ENCODE measurements around the gene PTGER1.
A peak's percentile ranks its signal among the peaks of the same experiment; 100 is the strongest.
"Not testable (repeated sequence)": the region's sequence is repeated elsewhere in the genome, so short reads cannot be mapped to it uniquely, and the experiment has no call there.

The PTGER1 gene

DNA sequence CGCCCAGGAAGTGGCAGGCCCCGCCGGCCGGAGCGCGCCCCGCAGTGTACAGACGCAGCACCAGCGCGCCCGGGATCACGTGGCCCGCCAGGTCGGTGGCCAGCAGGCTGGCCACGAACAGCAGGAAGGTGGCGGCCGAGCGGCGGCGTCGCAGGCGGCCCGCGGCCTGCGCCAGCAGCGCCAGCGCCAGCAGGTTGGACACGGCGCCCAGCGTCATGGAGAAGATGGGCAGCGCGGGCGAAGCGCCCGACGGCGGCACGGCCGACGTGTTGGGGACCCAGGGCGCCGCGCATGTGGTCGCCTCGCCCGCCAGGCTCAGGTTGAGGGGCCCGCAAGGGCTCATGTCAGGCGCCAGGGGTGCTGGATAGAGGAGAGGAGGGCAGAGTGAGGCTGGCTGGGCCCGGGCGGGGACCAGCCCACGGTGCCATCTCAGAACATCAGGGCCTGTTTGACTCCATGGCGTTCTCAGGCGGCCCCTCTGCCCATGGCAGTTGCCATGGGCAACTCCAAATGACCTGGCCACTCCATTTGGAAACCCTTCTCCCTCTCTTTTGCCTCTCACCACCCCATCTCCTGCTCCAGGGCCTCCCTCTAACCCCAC lies 1.1 kb downstream of the PTGER1 start:
- DNase-seq (ENCODE audit: low spot score): no peak

- DNase-seq (ENCODE audit: low spot score): no peak
Measured at GRCh38 chr19:14473073-14473977, 1.8 kb downstream of the PTGER1 start.

DNA sequence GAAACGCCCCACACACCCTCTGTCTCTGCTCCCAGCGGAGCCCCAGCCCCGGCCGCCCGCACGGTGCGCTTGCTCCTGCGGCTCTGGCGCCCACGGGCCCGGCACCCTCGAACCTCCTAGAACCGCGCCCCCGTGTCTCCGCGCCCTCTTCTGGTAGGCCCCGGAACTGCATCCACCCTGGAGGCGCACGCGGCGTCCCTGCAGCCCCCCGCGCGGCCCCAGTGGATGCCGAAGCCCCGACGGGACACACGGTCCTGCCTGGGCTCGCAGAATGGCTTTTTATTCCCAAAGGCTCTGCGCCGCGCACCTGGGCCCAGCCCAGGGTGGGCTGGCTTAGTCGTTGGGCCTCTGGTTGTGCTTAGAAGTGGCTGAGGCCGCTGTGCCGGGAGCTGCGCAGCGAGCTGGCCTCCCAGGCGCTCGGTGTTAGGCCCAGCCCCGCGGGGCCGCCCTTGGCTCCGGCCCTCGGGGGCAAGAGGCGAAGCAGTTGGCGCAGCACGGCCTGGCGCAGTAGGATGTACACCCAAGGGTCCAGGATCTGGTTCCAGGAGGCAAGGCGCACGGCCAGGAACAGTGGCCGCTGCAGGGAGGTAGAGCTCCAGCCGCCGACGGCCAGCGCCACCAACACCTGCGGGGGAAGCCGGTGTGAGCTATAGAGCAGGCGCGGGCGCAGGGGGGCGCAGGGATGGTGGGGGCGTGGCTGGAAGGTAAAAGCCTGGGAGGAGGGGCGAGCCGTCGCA lies 2.8 kb downstream of the PTGER1 start:
- peak; percentile 75 for DNase-seq (ENCODE audit: low spot score)

- no peak for DNase-seq (ENCODE audit: low spot score)
Measured at GRCh38 chr19:14471436-14472187, 3.5 kb downstream of the PTGER1 start.

DNA sequence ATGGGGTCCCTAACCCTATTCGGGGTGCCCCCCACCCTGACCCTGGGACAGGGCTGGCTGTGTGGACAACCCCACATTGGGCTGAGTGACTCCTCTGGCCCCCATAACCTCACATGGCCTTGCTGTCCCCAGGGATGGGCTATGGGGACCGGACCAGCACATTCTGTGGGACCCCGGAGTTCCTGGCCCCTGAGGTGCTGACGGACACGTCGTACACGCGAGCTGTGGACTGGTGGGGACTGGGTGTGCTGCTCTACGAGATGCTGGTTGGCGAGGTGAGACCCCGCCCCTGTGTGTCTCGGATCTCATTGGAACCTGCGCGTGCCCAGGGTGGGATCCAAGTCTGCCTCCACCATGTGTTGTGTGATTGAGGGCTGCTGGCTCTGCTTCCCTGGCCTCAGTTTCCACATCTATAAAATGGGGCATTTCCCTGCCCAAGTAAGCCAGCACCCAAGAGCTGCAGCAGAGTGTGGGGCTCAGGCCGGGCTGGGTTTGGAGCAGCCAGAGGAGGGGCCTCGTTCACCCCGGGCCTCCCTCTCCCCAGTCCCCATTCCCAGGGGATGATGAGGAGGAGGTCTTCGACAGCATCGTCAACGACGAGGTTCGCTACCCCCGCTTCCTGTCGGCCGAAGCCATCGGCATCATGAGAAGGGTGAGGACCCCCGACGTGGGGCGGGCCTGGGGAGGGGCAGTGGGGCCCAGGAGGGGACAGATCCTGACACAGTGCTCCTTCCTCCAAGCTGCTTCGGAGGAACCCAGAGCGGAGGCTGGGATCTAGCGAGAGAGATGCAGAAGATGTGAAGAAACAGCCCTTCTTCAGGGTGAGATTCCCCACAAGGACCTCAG lies 4.9 kb downstream of the PTGER1 start:
- DNase-seq (ENCODE audit: low spot score): no peak

DNA sequence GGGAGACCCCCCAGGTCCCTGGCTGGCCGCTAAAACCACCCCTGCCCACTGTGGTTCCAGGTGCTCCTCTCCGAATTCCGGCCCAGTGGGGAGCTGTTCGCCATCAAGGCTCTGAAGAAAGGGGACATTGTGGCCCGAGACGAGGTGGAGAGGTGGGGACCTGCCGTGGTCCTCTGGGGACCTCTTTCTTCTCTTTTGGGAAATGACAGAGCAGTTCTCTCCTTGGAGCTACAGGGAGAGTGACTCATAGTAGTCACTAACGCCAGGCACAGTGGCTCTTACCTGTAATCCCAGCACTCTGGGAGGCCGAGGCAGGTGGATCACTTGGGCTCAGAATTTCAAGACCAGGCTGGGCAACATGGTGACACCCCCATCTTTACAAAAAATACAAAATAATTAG lies 7.3 kb downstream of the PTGER1 start:
- DNase-seq (ENCODE audit: low spot score): no peak

DNA sequence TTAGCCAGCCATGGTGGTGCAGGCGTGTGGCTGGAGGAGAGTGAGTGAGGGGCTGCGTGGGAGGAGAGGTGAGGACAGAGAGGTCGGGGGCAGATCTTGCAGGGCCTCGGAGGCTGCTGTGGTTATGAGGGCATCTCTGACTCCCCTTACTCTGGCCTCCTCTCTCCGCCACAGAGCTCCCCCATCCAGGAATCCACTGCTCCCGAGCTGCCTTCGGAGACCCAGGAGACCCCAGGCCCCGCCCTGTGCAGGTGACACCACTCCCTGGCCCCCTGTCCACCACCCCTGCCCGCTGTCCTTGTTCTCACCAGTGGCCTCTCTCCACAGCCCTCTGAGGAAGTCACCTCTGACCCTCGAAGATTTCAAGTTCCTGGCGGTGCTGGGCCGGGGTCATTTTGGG lies 7.8 kb downstream of the PTGER1 start:
- DNase-seq (ENCODE audit: low spot score): no peak

GRCh38 chr19:14463747-14464146 lies 11.4 kb downstream of the PTGER1 start:
- no peak for DNase-seq (ENCODE audit: low spot score)

DNA sequence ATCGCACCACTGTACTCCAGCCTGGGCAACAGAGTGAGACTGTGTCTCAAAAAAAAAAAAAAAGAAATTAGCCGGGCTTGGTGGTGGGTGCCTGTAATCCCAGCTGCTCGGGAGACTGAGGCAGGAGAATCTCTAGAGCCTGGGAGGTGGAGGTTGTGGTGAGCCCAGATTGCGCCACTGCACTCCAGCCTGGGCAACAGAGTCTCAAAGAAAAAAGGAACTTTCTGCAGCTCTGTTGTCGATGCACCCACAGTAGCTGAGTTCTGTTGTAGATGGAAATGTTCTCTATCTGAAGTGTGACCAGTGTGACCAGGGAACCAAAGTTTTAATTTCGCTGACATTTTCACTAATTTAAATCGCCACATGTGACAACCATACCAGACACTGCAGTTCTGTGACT lies 12.8 kb downstream of the PTGER1 start:
- DNase-seq (ENCODE audit: low spot score): not testable (repeated sequence)

GRCh38 chr19:14460935-14461334 lies 14.2 kb downstream of the PTGER1 start:
- no peak for DNase-seq (ENCODE audit: low spot score)

DNA sequence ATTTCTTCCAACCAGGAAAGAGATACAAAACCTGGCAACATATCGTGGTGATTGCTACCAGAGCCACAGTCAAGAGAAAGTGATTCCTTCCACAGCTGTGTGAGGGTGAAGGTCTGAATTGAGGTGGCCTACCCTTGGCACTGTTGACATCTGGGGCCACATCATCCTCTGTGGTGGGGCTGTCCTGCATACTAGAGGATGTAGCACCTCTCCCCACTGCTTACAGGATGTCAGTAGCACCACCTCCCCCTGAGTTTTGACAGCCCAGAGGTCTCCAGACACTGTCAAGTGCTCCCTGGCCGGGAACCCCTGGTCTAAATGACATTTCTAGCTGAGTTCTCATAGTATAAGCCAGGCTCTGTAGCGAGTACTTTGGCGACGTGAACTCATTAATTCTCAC lies 15.5 kb downstream of the PTGER1 start:
- DNase-seq (ENCODE audit: low spot score): no peak

DNA sequence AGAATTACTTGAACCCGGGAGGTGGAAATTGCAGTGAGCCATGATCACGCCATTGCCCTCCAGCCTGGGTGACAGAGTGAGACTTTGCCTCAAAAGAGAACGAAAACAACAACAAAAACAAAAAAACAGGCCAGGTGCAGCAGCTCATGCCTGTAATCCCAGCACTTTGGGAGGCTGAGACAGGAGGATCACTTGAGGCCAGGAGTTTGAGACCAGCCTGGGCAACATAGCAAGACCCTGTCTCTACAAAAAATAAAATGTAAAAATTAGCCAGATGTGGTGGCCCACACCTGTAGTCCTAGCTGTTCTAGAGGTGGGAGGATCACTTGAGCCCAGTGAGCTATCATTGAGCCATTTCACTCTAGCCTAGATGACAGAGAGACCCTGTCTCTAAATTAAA lies 22.9 kb downstream of the PTGER1 start:
- not testable (repeated sequence) for DNase-seq (ENCODE audit: low spot score)

GRCh38 chr19:14450876-14451275 lies 24.3 kb downstream of the PTGER1 start:
- DNase-seq (ENCODE audit: low spot score): no peak

DNA sequence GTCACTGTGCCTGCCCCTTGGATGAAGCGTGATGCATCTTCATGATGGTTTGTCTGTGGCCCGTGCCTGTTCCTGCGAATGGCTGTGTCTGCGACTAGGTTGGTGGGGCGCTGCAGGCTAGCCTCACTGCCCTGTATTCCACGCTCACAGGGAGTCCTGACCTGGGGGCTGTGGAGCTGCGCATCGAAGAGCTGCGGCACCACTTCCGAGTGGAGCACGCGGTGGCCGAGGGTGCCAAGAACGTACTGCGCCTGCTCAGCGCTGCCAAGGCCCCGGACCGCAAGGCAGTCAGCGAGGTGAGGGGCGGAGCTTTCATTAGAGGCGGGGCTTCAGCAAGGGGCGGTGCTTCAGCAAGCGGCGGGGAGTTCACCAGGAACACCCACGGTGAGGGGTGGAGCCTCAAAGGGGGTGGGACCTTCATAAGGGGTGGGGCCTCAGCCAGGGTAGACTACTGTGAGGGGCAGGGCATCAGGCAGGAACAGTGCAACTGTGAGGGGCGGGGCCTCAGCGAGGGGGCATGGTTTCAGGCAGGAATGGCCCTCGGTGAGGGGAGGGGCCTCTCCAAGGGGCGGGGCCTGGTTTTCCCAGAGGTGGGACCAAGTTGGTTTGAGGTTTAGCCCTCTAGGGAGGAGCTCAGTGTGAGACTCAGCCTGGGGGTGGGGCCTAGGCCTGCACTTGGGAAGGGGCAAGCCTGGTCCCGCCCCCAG lies 24.8 kb downstream of the PTGER1 start:
- peak; percentile 68 for DNase-seq (ENCODE audit: low spot score)

DNA sequence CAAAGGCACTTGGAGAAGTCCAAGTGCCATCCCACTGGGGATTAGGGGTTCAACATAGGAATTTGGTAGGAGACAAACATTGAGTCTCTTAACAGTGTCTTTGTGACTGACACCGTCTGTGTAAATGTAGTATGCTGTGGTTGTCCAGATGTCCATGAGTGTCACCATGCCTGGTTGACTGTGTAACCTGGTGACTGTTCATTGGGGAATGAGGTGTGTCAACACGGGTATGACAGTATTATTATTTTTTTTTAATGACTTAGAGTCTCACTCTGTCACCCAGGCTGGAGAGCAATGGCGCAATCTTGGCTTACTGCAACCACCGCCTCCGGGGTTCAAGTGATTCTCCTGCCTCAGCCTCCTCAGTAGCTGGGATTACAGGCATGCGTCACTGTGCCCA lies 25.8 kb downstream of the PTGER1 start:
- DNase-seq (ENCODE audit: low spot score): no peak

GRCh38 chr19:14446336-14447036 lies 28.7 kb downstream of the PTGER1 start:
- DNase-seq (ENCODE audit: low spot score): no peak

- no peak for DNase-seq (ENCODE audit: low spot score)
Measured at GRCh38 chr19:14443632-14444216, 31.4 kb downstream of the PTGER1 start.

- DNase-seq (ENCODE audit: low spot score): no peak
Measured at GRCh38 chr19:14442891-14443631, 32.1 kb downstream of the PTGER1 start.
